Kidney (tissue), 14 donors: Measurements from ENCODE around the gene LMCD1. TPM values are rescaled to one million over a fixed set of nuclear protein-coding genes. Genes with fewer than 3 reads are reported as not detected.

ENCODE experiments used
- DNase-seq, 5 donors: peaks; one replicate each; pipeline ENCODE4 v3.0.0-alpha.2; 2013 to 2020
- FAIRE-seq: peaks from 2 replicates; lab custom pipeline; 2012; peaks lifted over from hg19 to GRCh38; lab: Jason Lieb, UNC
- H3K27ac ChIP-seq, 2 donors: one replicate each; pipeline ENCODE4 v1.7.0; 2013; ENCODE audit warnings: low read depth in 2 of 2, low read length in 2 of 2, inconsistent platforms in 1 of 2
- H3K27me3 ChIP-seq: one replicate; pipeline ENCODE4 v1.7.1; 2013; ENCODE audit warnings: low read length, inconsistent platforms; ENCODE audit not compliant: control insufficient read depth, insufficient read depth
- H3K36me3 ChIP-seq, 3 donors: one replicate each; pipeline versions ENCODE4 v1.7.0 to v1.7.1; 2013; ENCODE audit warnings: low read length in 3 of 3, control low read depth in 1 of 3, inconsistent platforms in 1 of 3; ENCODE audit not compliant: insufficient read depth in 3 of 3, control insufficient read depth in 2 of 3
- H3K4me1 ChIP-seq, 3 donors: one replicate each; pipeline versions ENCODE4 v1.7.0 to v1.7.1; 2013; ENCODE audit warnings: low read length in 3 of 3, inconsistent platforms in 1 of 3, low read depth in 1 of 3; ENCODE audit not compliant: control insufficient read depth in 2 of 3, insufficient read depth in 2 of 3
- H3K4me3 ChIP-seq, 3 donors: one replicate each; pipeline versions ENCODE4 v1.7.0 to v1.8.1; 2013; ENCODE audit warnings: low read length in 3 of 3, control low read depth in 1 of 3, inconsistent platforms in 1 of 3
- H3K9ac ChIP-seq, 3 donors: one replicate each; pipeline versions ENCODE4 v1.7.0 to v1.7.1; 2013; ENCODE audit warnings: low read length in 3 of 3, control low read depth in 1 of 3, inconsistent platforms in 1 of 3
- H3K9me3 ChIP-seq, 3 donors: one replicate each; pipeline versions ENCODE4 v1.7.0 to v1.7.1; 2013; ENCODE audit warnings: low read length in 3 of 3, control low read depth in 1 of 3, inconsistent platforms in 1 of 3; ENCODE audit not compliant: control insufficient read depth in 2 of 3, insufficient read depth in 1 of 3
- CTCF ChIP-seq: IDR thresholded peaks from 3 replicates; pipeline ENCODE4 v1.5.1; 2012; ENCODE audit warnings: mild to moderate bottlenecking, moderate library complexity, borderline replicate concordance; ENCODE audit not compliant: insufficient read depth; ENCODE audit errors: extremely low read depth
- intact Hi-C: fragments of 100-400 bp; cut with DNase I; formaldehyde crosslinking; loops from one replicate; pipeline ENCODE4 v1.11.1; 2022
- polyA plus RNA-seq: library from polyadenylated mRNA; stranded (reverse); fragments of 350-450 nt; fragmentation: Illumina TruSeq; extraction: RNeasy Lipid Tissue Mini Kit (QIAGEN cat#74804); gene quantifications from one replicate; pipeline ENCODE4 v1.2.3, GENCODE V29; 2014; ENCODE audit warnings: low read depth, low replicate concordance; ENCODE audit not compliant: insufficient read depth
- total RNA-seq: library from RNA; stranded (reverse); fragmentation: NEBNext Ultra II Directional; extraction: Animal tissue kit (Norgen Biotek cat#: 25700); gene quantifications from one replicate; pipeline ENCODE4 v1.2.1, GENCODE V29; 2021
- donor health status: control.
- donor health status: control.
- donor health status: control.
- donor health status: control.
- donor health status: control.
- donor health status: DM: yes; HTN: yes; CAD: no.
- donor health status: Normal renal cell carcinoma (clear cell type).

LMCD1 gene
- total and polyA plus RNA-seq, 2 donors from 2014 or later = 24.3 to 65.4 TPM

GRCh38 chr3:8506571-8507061, 5.0 kb downstream of the LMCD1 start:
- TF ChIP-seq CTCF = no peak
- Histone ChIP-seq H3K4me3 (no peak overlapping the region), H3K9ac (no peak overlapping the region), H3K36me3 (no peaks in the 10 kb centered on the region), H3K9me3 (no peaks in the 10 kb centered on the region), H3K27ac (peak overlapping the region in 1 of 2 donors; percentile 28), H3K27me3 (no peaks in the 10 kb centered on the region), H3K4me1 (peaks cover 0 to 42% (median 31%) of the 10 kb centered on the region in 3 donors)
- FAIRE-seq (no peak), DNase-seq (no peak)
- intact Hi-C loops = no loop called here

GRCh38 chr3:8507496-8507895, 5.9 kb downstream of the LMCD1 start:
- Histone ChIP-seq H3K27ac (no peak overlapping the region), H3K9ac (no peak overlapping the region), H3K27me3 (no peaks in the 10 kb centered on the region), H3K4me3 (no peak overlapping the region), H3K9me3 (no peaks in the 10 kb centered on the region), H3K36me3 (no peaks in the 10 kb centered on the region), H3K4me1 (peaks cover 0 to 40% (median 29%) of the 10 kb centered on the region in 3 donors)
- no peak for DNase-seq
- TF ChIP-seq CTCF = no peak
- no peak for FAIRE-seq
- intact Hi-C loops = no loop called here

GRCh38 chr3:8509961-8510360, 8.3 kb downstream of the LMCD1 start:
- no peak overlapping the region for H3K9ac ChIP-seq
- no peaks in the 10 kb centered on the region for H3K36me3 ChIP-seq
- no peak overlapping the region for H3K4me3 ChIP-seq
- FAIRE-seq (no peak), DNase-seq (peak in 1 of 5 donors; percentile 73)
- no peak overlapping the region for H3K27ac ChIP-seq
- no peak for TF ChIP-seq CTCF
- H3K4me1 ChIP-seq = peaks cover 0 to 15% (median 12%) of the 10 kb centered on the region in 3 donors
- intact Hi-C loops = no loop called here
- H3K9me3 ChIP-seq = no peaks in the 10 kb centered on the region
- no peaks in the 10 kb centered on the region for H3K27me3 ChIP-seq

- Histone ChIP-seq H3K9ac (no peak overlapping the region), H3K4me3 (no peak overlapping the region), H3K9me3 (no peaks in the 10 kb centered on the region), H3K27ac (no peak overlapping the region), H3K4me1 (peaks cover 0 to 4% (median 0%) of the 10 kb centered on the region in 3 donors), H3K27me3 (no peaks in the 10 kb centered on the region), H3K36me3 (no peaks in the 10 kb centered on the region)
- DNase-seq (no peak), FAIRE-seq (no peak)
- intact Hi-C loops = no loop called here
- TF ChIP-seq CTCF = no peak
Observed at GRCh38 chr3:8512234-8512633, 10.6 kb downstream of the LMCD1 start.
